ENCODE data around the gene DSTN.

GRCh38 chr20:17614812-17615644 is 45.2 kb downstream of the DSTN start:
- TF ChIP-seq CTCF (IDR thresholded peaks at IDR 0.05; ENCODE audit: insufficient read depth, low read length) (no peak), POLR2AphosphoS5 (IDR thresholded peaks at IDR 0.05; ENCODE audit: low read depth) (0 out of 2 replicates have a peak, but pooled peaks have one; percentile 8), GABPA (IDR thresholded peaks at IDR 0.05; ENCODE audit: low read depth) (no peak), SPI1 (IDR thresholded peaks at IDR 0.05; ENCODE audit: borderline replicate concordance, low read depth) (peak; percentile 63; the same call in 1 of the 2 replicates)
- TF ChIP-seq, protein P1, sequence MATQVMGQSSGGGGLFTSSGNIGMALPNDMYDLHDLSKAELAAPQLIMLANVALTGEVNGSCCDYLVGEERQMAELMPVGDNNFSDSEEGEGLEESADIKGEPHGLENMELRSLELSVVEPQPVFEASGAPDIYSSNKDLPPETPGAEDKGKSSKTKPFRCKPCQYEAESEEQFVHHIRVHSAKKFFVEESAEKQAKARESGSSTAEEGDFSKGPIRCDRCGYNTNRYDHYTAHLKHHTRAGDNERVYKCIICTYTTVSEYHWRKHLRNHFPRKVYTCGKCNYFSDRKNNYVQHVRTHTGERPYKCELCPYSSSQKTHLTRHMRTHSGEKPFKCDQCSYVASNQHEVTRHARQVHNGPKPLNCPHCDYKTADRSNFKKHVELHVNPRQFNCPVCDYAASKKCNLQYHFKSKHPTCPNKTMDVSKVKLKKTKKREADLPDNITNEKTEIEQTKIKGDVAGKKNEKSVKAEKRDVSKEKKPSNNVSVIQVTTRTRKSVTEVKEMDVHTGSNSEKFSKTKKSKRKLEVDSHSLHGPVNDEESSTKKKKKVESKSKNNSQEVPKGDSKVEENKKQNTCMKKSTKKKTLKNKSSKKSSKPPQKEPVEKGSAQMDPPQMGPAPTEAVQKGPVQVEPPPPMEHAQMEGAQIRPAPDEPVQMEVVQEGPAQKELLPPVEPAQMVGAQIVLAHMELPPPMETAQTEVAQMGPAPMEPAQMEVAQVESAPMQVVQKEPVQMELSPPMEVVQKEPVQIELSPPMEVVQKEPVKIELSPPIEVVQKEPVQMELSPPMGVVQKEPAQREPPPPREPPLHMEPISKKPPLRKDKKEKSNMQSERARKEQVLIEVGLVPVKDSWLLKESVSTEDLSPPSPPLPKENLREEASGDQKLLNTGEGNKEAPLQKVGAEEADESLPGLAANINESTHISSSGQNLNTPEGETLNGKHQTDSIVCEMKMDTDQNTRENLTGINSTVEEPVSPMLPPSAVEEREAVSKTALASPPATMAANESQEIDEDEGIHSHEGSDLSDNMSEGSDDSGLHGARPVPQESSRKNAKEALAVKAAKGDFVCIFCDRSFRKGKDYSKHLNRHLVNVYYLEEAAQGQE (IDR thresholded peaks at IDR 0.05; ENCODE audit: insufficient replicate concordance, low read depth): no peak

All from HL-60 (cell line).